Frontal cortex (tissue), 4 donors: Measurements from ENCODE around the gene LRRC17. TPM values are rescaled to one million over a fixed set of nuclear protein-coding genes. Genes with fewer than 3 reads are reported as not detected.
"Not testable (repeated sequence)": the region's sequence is repeated elsewhere in the genome, so short reads cannot be mapped to it uniquely, and the experiment has no call there.

Experiments used
- DNase-seq, 2 donors: peaks; one replicate each; pipeline ENCODE4 v3.0.0; 2012; ENCODE audit warnings: low spot score in 2 of 2
- FAIRE-seq: peaks from 2 replicates; lab custom pipeline; 2012; peaks lifted over from hg19 to GRCh38; lab: Jason Lieb, UNC
- total RNA-seq: library from RNA; depleted of rRNA; stranded (reverse); fragments of >200 nt; gene quantifications from one replicate; pipeline ENCODE4 v1.2.3, GENCODE V29; 2014
- donor health status: control.
- donor health status: control.
- donor health status: control.

The LRRC17 gene
- total RNA-seq, 1 donor from 2014 or later: 15.5 TPM

- DNase-seq: no peak
- no peak for FAIRE-seq
These were observed 16.2 kb upstream of the LRRC17 start for GRCh38 chr7:102896585-102896984.

- FAIRE-seq (no peak), DNase-seq (no peak)
These were observed 15.6 kb upstream of the LRRC17 start for GRCh38 chr7:102897211-102897631.

DNA sequence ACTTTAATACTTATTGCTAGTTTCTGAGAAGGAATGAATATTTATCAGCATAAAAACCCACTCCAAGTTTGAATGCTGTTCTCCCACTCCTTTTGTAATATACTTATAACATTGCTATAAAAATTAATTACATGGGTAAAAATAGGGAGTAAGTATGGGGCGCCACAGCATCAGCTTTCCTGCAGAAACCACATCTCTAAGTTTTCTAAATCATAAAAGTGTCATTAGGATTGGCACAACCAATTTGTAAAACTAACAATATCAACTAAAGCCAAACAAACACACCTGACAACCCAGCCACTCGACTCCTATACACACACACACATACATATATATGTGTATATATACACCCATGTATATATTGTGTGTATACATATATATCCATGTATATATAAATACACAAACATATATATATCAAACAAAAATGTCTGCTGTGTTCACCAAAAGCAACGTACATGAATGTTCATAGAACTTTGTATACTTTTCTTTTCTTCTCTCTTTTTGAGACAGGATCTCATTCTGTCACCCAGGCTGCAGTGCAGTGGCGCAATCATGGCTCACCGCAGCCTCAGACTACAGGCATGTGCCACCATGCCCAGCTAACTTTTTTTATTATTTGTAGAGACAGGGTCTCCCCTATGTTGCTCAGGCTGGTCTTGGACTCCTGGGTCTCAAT, 14.8 kb upstream of the LRRC17 start:
- FAIRE-seq: no peak
- no peak for DNase-seq

- FAIRE-seq (no peak), DNase-seq (no peak)
These were observed 14.3 kb upstream of the LRRC17 start for GRCh38 chr7:102898532-102898859.

GRCh38 chr7:102902052-102902451, 10.7 kb upstream of the LRRC17 start:
- not testable (repeated sequence) for FAIRE-seq

DNA sequence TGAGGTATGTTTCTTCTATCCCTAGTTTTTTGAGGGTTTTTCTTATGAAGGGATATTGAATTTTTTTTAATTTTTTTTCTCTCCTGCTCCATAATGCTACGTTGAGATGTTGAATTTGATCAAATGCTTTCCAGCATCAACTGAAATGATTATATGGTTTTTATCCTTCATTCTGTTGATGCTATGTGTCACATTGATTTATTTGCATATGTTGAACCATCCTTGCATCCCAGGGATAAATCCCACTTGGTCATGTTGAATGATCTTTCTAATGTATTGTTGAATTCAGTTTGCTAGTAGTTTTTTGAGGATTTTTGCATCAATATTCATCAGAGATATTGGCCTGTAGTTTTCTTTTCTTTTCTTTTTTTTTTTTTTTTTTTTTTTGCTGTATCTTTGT, 9.2 kb upstream of the LRRC17 start:
- FAIRE-seq, DNase-seq: not testable (repeated sequence)

More at GRCh38 chr7:102902052-102902451, 10.7 kb upstream of the LRRC17 start:
- DNase-seq: not testable (repeated sequence)

DNA sequence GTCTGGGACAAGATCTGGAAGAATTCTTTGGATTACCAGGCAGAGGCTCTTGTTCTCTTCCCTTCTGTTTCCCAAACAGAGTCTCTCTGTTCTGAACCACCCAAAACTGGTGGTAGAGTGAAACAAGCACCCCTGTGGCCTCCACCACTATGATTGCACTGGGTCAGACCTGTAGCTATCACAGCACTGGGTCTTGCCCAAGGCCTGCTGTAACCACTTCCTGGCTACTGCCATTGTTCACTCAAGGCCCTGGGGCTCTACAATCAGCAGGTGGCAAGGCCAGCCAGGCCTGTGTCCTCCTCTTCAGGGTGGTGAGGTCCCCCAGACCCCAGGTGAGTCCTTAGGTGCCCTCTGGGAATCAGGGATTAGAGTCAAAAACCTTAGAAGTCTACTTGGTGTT, 4.1 kb upstream of the LRRC17 start:
- DNase-seq (no peak), FAIRE-seq (no peak)

DNA sequence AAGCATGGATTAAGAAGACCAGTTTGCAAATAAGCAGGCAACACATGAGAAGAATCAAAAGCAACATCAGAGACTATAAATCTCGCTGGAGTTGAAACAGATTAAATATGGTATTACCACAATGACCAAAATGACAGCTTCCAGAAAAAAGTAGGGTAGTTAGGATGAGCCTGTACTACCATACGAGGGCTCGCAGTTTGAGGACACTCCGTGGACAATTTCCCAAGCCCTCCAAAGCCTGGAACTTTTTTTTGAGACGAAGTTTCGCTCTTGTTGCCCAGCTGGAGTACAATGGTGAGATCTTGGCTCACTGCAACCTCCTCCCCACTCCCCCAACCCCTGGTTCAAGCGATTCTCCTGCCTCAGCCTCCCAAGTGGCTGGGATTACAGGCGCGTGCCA, 1.0 kb downstream of the LRRC17 start:
- DNase-seq (no peak), FAIRE-seq (no peak)

GRCh38 chr7:102914585-102914984, 1.8 kb downstream of the LRRC17 start:
- DNase-seq (no peak), FAIRE-seq (no peak)

- DNase-seq (no peak), FAIRE-seq (no peak)
These were observed 3.6 kb downstream of the LRRC17 start for GRCh38 chr7:102916426-102916825.

DNA sequence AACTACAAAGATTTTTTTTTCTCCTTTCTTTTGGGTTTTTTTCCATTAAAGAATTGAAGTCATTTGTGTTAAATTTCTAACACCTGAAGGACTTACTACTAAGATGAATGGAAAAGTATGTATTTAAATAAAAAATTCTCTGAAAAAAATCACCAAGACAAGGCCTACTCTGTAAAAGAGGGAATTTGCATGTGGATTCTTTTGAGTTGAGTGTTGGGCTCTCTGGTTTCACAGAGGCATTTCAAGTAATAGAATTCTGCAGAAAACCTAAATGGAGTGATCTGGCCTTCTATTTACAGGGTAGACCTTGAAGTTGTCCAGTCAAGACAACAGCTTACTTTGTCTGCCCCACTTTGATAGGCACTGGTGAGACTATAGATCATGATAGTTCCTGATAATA, 4.1 kb downstream of the LRRC17 start:
- no peak for DNase-seq
- FAIRE-seq: no peak

GRCh38 chr7:102917436-102918353, 4.9 kb downstream of the LRRC17 start:
- DNase-seq (no peak), FAIRE-seq (no peak)

GRCh38 chr7:102918845-102919244, 6.0 kb downstream of the LRRC17 start:
- DNase-seq (no peak), FAIRE-seq (no peak)

GRCh38 chr7:102925976-102926782, 13.4 kb downstream of the LRRC17 start:
- no peak for FAIRE-seq
- DNase-seq: no peak

GRCh38 chr7:102926783-102927140, 14.0 kb downstream of the LRRC17 start:
- FAIRE-seq: no peak
- DNase-seq: no peak

- FAIRE-seq (no peak), DNase-seq (no peak)
These were observed 14.6 kb downstream of the LRRC17 start for GRCh38 chr7:102927312-102927933.

GRCh38 chr7:102931757-102932156, 19.0 kb downstream of the LRRC17 start:
- no peak for DNase-seq
- no peak for FAIRE-seq

DNA sequence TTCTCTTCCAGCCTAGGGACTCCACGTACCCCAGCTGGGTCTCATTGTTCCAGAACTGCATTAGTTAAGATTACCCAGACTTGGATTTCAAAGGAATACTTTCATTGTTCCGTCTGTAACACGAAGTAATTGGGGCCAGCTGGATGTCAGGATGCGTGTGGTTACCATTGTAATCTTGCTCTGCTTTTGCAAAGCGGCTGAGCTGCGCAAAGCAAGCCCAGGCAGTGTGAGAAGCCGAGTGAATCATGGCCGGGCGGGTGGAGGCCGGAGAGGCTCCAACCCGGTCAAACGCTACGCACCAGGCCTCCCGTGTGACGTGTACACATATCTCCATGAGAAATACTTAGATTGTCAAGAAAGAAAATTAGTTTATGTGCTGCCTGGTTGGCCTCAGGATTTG, 21.0 kb downstream of the LRRC17 start:
- FAIRE-seq (no peak), DNase-seq (no peak)

DNA sequence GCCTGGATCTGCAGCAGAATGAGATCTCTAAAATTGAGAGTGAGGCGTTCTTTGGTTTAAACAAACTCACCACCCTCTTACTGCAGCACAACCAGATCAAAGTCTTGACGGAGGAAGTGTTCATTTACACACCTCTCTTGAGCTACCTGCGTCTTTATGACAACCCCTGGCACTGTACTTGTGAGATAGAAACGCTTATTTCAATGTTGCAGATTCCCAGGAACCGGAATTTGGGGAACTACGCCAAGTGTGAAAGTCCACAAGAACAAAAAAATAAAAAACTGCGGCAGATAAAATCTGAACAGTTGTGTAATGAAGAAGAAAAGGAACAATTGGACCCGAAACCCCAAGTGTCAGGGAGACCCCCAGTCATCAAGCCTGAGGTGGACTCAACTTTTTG, 21.4 kb downstream of the LRRC17 start:
- FAIRE-seq (no peak), DNase-seq (no peak)

- FAIRE-seq (no peak), DNase-seq (no peak)
These were observed 21.9 kb downstream of the LRRC17 start for GRCh38 chr7:102934701-102935100.
